NCI-H748 (cell line): ENCODE results near the gene LNX1.

Experiments used
- DNase-seq: peaks from one replicate; lab custom pipeline; 2025; ENCODE audit not compliant: unreplicated experiment; lab: John Stamatoyannopoulos, UW

LNX1 gene

DNA sequence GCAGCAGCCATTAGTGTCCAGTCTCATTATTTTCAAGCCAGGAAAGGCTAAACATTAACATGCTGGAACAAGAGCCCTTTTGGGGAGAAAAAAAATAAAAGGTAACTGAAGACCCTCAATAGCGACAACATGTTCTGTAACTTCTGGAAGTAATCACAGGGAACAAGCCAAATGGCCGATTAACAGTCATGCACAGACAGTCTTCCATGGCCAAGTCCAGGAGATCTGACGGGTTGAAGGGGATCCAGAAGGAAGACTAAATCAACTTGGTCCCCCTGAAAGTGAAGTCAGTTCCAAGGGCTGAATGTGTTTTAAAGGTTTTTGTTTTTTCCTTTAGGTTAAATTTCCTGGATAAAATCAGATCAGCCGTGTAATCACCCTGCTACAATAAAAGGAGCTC, 52.5 kb downstream of the LNX1 start:
- no peak for DNase-seq

DNA sequence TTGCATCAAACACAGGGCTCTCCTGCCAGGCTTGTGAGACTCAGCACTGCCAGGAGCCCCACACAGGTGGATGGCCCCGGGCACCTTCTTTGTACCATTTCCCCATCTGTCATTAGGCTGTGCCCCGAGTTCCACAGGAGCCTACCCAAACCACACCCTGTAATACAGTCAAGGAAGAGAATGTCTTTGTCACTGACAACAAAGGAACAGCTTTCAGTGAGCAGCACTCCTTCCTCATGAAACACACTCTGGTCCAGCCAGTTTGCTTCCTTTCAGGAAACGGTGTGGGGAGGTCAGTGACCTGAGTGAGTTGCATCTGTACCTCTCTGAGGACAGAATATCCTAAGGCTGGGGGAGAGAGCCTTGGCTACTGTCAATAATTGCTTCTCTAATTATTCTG, 53.7 kb downstream of the LNX1 start:
- peak; percentile 17 for DNase-seq

DNA sequence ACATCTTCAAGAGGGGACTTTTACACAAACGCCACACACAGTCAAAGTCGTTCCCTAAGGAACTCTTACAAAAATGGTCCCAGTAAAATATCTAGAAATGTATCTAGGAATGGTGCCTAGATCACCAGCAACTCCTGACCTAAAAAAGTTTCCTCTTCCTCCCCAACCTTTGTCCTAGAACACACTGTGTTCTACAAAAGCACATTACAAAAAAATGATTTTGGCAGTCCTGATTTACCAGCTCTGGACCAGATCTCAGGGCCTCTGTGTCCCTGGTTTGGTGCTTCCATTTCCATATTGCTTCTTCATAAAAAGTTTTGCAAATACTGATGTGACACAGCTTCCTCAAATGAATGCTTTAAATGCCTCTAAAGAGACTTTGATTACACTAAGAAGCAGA, 55.0 kb downstream of the LNX1 start:
- DNase-seq, result no peak

- no peak for DNase-seq
Measured at GRCh38 chr4:53535567-53535966, 55.7 kb downstream of the LNX1 start.

GRCh38 chr4:53534684-53535083, 56.6 kb downstream of the LNX1 start:
- no peak for DNase-seq

GRCh38 chr4:53532521-53532920, 58.8 kb downstream of the LNX1 start:
- DNase-seq, result no peak

DNA sequence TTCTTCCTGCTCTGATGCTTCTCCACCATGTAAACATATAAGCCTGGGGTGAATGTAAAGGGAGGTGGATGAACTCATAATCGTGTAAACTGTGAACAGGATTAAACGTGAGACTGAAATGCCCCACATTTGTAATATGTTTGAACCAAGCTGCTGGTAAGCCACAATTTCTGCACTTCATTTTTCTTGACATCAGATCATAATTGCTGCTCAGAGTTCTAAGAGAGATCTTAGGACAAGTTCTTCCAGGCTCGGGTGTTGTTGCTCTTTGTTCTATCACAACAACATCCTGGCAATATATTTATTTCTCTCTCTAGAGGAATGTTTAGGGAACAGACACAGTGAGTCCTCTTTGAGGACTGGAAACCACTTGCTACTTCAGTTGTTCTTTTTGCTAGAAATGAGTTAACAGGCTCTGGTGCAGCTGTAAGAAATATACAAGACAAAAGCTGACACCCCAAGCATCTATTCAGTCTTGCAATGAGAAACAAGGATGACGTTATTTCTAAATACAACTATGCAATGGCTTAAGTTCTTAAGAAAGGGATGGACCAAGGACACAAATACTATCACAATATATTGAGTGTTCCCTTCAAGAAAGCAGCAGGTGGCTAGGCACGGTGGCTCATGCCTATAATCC, 59.6 kb downstream of the LNX1 start:
- no peak for DNase-seq

GRCh38 chr4:53529025-53529424, 62.3 kb downstream of the LNX1 start:
- DNase-seq, result no peak

GRCh38 chr4:53527930-53528329, 63.4 kb downstream of the LNX1 start:
- no peak for DNase-seq

GRCh38 chr4:53527326-53527725, 64.0 kb downstream of the LNX1 start:
- DNase-seq, result no peak

DNA sequence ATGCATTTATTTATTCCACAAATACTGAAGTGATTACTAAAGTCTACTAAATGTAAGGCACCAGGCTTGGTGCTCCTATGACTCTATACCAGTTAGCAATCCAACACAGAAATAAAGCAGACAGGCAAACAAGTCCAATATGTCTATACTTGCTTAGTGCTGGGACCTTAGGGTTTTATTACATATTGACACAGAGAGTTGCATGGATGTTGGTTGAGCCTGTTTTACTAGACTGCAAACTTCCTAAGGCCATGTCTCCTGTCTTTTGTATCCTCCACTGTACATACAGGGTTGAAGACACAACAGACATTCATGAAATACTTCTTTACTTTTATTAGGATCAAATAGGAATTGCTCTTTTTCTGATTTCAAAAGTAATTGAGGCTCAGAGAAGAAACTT, 69.0 kb downstream of the LNX1 start:
- no peak for DNase-seq

DNA sequence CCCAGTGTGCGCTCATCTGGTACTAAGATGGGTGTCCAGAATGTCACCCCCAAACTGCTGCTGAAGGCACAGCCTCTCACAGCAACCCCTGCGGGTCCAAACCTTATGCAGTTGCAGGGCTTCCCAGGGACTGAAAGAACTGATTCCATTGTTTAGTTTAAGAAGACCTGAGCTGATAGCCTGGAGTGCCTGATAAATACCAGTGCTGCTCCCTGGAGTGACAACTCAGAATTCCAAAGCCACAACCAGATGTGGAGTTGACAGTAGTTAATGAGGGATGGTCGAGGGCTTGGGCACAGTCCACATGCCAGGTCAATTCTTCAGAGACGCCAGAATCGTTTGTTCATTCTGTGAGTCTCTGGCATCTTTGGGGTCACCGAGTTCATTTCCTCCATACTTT, 71.2 kb downstream of the LNX1 start:
- DNase-seq, result no peak

DNA sequence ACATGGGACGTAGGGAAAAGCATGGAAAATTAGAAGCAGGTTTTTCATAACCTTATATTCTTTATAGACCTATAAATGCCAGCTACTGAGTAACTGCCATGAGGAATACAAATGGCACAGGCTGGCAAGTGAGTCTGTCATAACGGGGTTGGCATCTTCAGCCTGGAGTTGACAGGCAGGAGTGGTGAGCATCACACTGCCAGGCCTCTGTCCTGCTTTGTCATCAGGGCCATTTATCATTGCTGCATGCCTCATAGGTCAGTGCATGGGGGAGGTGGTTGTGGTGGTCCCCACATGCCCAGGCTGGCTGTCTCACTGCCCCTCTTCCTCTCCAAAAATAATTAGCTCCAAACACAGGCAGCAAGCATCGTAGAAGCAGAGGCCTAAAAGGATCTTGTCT, 72.5 kb downstream of the LNX1 start:
- no peak for DNase-seq

- DNase-seq, result no peak
Measured at GRCh38 chr4:53515076-53515475, 76.2 kb downstream of the LNX1 start.

- DNase-seq, result no peak
Measured at GRCh38 chr4:53514509-53514908, 76.8 kb downstream of the LNX1 start.

GRCh38 chr4:53512608-53513007, 78.7 kb downstream of the LNX1 start:
- no peak for DNase-seq

GRCh38 chr4:53511014-53511413, 80.3 kb downstream of the LNX1 start:
- DNase-seq, result no peak

DNA sequence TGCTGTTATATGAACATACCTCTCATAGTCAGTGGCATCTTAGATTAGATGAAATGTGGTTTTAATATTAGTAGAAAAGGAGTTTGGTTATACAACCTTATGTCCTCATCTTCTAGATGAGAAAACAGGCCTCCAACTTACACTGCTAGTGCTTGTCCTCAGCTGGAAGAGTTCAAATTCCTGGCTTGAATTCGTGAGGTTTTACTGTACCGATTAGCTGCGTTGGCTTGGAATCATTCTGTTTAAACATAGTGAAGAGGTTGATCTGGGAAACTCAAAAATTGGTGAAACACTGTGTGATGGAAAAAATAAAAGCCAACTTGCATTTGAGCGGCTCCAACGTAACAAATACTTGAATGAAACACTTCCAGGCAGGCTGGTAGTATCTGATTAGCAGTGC, 81.0 kb downstream of the LNX1 start:
- no peak for DNase-seq

- DNase-seq, result no peak
Measured at GRCh38 chr4:53508446-53508845, 82.8 kb downstream of the LNX1 start.

- no peak for DNase-seq
Measured at GRCh38 chr4:53507671-53508286, 83.5 kb downstream of the LNX1 start.

DNA sequence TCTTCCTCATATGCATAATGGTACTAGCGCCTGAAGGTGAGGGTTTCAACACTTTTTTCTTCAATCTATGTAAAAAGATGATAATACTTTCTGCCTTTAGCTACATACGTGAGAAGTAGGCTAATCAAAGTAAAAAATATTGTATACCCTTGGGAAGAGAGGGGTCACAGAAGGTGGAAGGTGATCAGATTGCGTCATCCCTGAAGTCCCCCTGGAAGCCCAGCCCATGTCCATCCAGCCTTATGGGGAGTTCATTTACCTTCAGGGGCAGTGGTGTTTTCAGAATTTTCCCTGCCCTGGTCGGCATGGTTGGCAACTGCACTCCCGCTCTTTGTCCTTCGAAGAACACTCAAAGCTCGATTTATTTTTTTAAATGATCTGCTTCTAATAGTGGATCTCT, 84.2 kb downstream of the LNX1 start:
- no peak for DNase-seq

GRCh38 chr4:53505947-53506346, 85.3 kb downstream of the LNX1 start:
- no peak for DNase-seq

DNA sequence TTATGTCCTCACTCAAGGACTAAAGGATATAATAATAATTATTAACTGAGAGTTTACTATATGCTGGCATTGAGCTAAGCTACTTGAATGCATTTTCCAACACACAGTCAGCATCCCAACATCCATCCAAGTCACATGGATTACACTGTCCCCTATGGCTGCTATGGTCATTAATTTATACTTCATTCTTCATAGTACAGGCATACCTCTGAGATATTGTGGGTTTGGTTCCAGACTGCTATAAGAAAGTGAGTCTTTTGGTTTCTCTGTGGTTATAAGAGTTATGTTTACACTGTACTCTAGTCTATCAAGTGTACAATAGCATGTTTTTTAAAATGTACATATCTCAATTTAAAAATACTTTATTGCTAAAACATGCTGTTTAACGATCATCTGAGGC, 89.2 kb downstream of the LNX1 start:
- DNase-seq, result no peak
